ENCODE measurements around the gene ZBTB47. TPM values are rescaled to one million over a fixed set of nuclear protein-coding genes. Genes with fewer than 3 reads are reported as not detected.
A peak's percentile ranks its signal among the peaks of the same experiment; 100 is the strongest.

Gene ZBTB47
- total and polyA plus RNA-seq, 12 donors, result 7.0 to 39.4 (median 27.9) TPM

GRCh38 chr3:42651248-42652091, 2.0 kb upstream of the ZBTB47 start:
- H3K9me3 ChIP-seq (replicated peaks in 1 of 3), result no peaks in the 10 kb centered on the region
- TF ChIP-seq, protein P1, sequence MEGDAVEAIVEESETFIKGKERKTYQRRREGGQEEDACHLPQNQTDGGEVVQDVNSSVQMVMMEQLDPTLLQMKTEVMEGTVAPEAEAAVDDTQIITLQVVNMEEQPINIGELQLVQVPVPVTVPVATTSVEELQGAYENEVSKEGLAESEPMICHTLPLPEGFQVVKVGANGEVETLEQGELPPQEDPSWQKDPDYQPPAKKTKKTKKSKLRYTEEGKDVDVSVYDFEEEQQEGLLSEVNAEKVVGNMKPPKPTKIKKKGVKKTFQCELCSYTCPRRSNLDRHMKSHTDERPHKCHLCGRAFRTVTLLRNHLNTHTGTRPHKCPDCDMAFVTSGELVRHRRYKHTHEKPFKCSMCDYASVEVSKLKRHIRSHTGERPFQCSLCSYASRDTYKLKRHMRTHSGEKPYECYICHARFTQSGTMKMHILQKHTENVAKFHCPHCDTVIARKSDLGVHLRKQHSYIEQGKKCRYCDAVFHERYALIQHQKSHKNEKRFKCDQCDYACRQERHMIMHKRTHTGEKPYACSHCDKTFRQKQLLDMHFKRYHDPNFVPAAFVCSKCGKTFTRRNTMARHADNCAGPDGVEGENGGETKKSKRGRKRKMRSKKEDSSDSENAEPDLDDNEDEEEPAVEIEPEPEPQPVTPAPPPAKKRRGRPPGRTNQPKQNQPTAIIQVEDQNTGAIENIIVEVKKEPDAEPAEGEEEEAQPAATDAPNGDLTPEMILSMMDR (IDR thresholded peaks at IDR 0.05), result no peak
- TF ChIP-seq POLR2A (IDR thresholded peaks at IDR 0.05), result no peak
- peak overlapping the region in 3 of 5 donors; percentile 40 to 94 (median 89) for H3K27ac ChIP-seq
- DNase-seq, result peak in 5 of 7 donors; percentile 34 to 66 (median 50)
- WGBS, 4 donors, result 76 to 91% (median 78%) methylated on average over 7 to 9 of the region's 9 CpGs
- intact Hi-C loops (cut with DNase I), result loop anchor here (5.0 to 10.0 kb wide), 2 partner anchors 47 to 49 kb away; partner anchors contain the start of gene NKTR (in 2 of the 2)
- H3K36me3 ChIP-seq (replicated peaks in 1 of 2), result peaks cover 0 to 21% of the 10 kb centered on the region in 2 donors
- peaks cover 35 to 48% of the 10 kb centered on the region in 2 donors for H3K4me1 ChIP-seq (replicated peaks in 1 of 2)
- no peak overlapping the region for H3K4me3 ChIP-seq
- no peaks in the 10 kb centered on the region for H3K27me3 ChIP-seq

DNA sequence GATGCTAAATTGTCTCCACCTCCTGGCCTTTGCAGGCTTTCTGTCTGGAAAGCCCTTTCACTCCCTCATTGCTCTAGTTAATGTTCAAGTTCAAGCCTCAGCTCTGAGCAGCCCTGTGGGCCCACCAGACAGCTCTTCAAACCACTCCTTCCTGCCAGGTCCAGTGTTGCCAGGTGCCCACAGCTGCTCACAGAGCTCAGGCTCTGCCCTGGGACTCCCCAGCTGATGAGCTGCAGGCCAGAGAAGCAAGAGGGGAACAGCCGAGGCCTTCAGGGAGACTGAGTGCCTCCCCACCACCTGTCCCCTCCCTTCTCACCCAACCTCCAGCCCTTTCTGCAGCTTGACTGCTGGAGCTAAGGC, 1.3 kb upstream of the ZBTB47 start:
- WGBS, 4 donors, result 53 to 55% methylated on average over 1 of the region's 1 CpG; no CpG with 5 or more reads in 2 of the 4 donors
- H3K27ac ChIP-seq, result peak overlapping the region in 4 of 5 donors; percentile 23 to 94 (median 58)
- peaks cover 0 to 16% of the 10 kb centered on the region in 2 donors for H3K36me3 ChIP-seq (replicated peaks in 1 of 2)
- TF ChIP-seq, protein P1 (IDR thresholded peaks at IDR 0.05), result no peak
- no peak for TF ChIP-seq POLR2A (IDR thresholded peaks at IDR 0.05)
- no peak for DNase-seq
- H3K27me3 ChIP-seq, result no peaks in the 10 kb centered on the region
- intact Hi-C loops (cut with DNase I), result loop anchor here (5.0 to 10.0 kb wide), 2 partner anchors 47 to 50 kb away; partner anchors contain the start of gene NKTR (in 2 of the 2)
- H3K4me1 ChIP-seq (replicated peaks in 1 of 2), result peaks cover 36 to 48% of the 10 kb centered on the region in 2 donors
- peak overlapping the region in 1 of 4 donors; percentile 86 for H3K4me3 ChIP-seq
- H3K9me3 ChIP-seq (replicated peaks in 1 of 3), result no peaks in the 10 kb centered on the region

DNA sequence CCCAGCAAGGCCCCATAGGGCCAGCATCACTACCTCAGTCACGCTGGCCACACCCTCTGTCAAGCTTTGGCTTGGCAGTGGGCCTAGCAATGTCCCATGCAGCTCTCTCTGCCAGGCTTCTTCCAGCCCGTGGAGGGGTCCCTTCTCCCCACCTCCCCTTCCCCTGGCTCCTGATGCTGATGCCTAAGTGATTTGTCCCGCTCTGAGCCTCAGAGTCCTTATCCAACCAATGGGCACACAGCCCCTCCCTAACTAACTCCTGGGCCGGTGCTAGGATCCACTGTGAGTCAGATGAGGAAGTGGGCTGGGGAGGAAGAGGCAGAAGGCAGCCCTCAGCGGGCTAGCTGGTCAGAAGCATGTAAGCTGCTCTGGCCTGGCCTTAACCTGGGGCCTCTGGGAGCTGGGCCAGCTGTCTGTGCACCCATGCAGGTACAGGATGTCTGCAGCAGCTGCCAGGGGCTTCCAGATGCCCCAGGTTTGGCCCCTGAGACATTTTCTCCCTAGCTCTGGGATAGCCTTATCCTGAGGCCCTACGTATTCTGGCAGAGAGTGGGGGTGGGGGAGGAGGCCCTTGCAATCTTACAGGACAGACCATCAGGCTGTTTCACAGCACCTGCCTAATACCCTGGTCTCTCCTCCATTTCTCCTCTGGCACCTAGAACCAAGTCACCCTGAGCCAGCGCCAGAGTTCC, 740 bp upstream of the ZBTB47 start:
- peak; percentile 40 to 83 (median 73) for DNase-seq
- Histone ChIP-seq H3K4me1 (replicated peaks in 1 of 2) (peaks cover 36 to 45% of the 10 kb centered on the region in 2 donors), H3K36me3 (replicated peaks in 1 of 2) (peaks cover 0 to 12% of the 10 kb centered on the region in 2 donors), H3K27ac (peak overlapping the region in 4 of 5 donors; percentile 27 to 94 (median 80)), H3K9me3 (replicated peaks in 1 of 3) (no peaks in the 10 kb centered on the region), H3K4me3 (peak overlapping the region in 2 of 4 donors; percentile 58 to 86), H3K27me3 (no peaks in the 10 kb centered on the region)
- intact Hi-C loops (cut with DNase I), result loop anchor here (5.0 to 10.0 kb wide), 2 partner anchors 48 to 50 kb away; partner anchors contain the start of gene NKTR (in 2 of the 2)
- peak; percentile 62 to 88 for TF ChIP-seq POLR2A (IDR thresholded peaks at IDR 0.05)
- TF ChIP-seq, protein P1 (IDR thresholded peaks at IDR 0.05), result no peak
- WGBS, 4 donors, result 28 to 36% (median 33%) methylated on average over 6 to 7 of the region's 7 CpGs

DNA sequence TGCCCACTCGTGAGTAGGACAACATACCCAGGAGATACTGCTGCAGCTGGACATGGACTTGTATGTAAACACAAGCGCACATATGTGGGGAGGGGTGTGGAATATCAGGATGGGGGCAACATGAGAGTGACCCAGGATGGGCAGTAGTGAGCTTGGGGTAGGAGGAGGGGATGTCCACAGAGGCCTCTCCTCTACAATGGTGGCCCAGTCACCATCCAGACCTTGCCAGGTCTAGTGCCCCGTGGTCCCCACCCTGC, 266 bp upstream of the ZBTB47 start:
- WGBS, 4 donors, result 28 to 44% (median 40%) methylated on average over 3 of the region's 3 CpGs
- Histone ChIP-seq H3K27me3 (no peaks in the 10 kb centered on the region), H3K9me3 (replicated peaks in 1 of 3) (no peaks in the 10 kb centered on the region), H3K4me1 (replicated peaks in 1 of 2) (peaks cover 36 to 45% of the 10 kb centered on the region in 2 donors), H3K4me3 (peak overlapping the region in 3 of 4 donors; percentile 58 to 86 (median 62)), H3K36me3 (replicated peaks in 1 of 2) (peaks cover 0 to 11% of the 10 kb centered on the region in 2 donors), H3K27ac (peak overlapping the region in 4 of 5 donors; percentile 27 to 94 (median 80))
- peak in 2 of 7 donors; percentile 24 to 38 for DNase-seq
- intact Hi-C loops (cut with DNase I), result loop anchor here (5.0 to 10.0 kb wide), 2 partner anchors 48 to 51 kb away; partner anchors contain the start of gene NKTR (in 2 of the 2)
- TF ChIP-seq, protein P1 (IDR thresholded peaks at IDR 0.05), result no peak
- TF ChIP-seq POLR2A (IDR thresholded peaks at IDR 0.05), result no peak
